DMS 273 treated with DMSO at 0.1 percent for 48 hours (cell line): ENCODE results near the gene TBC1D8.

Experiments
- DNase-seq: peaks from one replicate; lab custom pipeline; 2025; lab: John Stamatoyannopoulos, UW

Gene TBC1D8

GRCh38 chr2:101135412-101136296 lies 15.5 kb downstream of the TBC1D8 start:
- no peak for DNase-seq

GRCh38 chr2:101133492-101134100 lies 17.6 kb downstream of the TBC1D8 start:
- no peak for DNase-seq

GRCh38 chr2:101132202-101132601 lies 19.0 kb downstream of the TBC1D8 start:
- DNase-seq = no peak

- DNase-seq = no peak
These were observed 21.1 kb downstream of the TBC1D8 start for GRCh38 chr2:101130081-101130480.

GRCh38 chr2:101127319-101128056 lies 23.7 kb downstream of the TBC1D8 start:
- DNase-seq = no peak

- no peak for DNase-seq
These were observed 25.4 kb downstream of the TBC1D8 start for GRCh38 chr2:101125808-101126207.

- no peak for DNase-seq
These were observed 25.8 kb downstream of the TBC1D8 start for GRCh38 chr2:101125374-101125773.

GRCh38 chr2:101124643-101125366 lies 26.4 kb downstream of the TBC1D8 start:
- DNase-seq = no peak

- DNase-seq = no peak
These were observed 27.2 kb downstream of the TBC1D8 start for GRCh38 chr2:101123795-101124471.

- no peak for DNase-seq
These were observed 30.0 kb downstream of the TBC1D8 start for GRCh38 chr2:101121174-101121573.

GRCh38 chr2:101120124-101120996 lies 30.8 kb downstream of the TBC1D8 start:
- DNase-seq = no peak

- DNase-seq = no peak
These were observed 31.8 kb downstream of the TBC1D8 start for GRCh38 chr2:101119431-101119830.

- DNase-seq = no peak
These were observed 34.2 kb downstream of the TBC1D8 start for GRCh38 chr2:101116841-101117552.

GRCh38 chr2:101116348-101116747 lies 34.8 kb downstream of the TBC1D8 start:
- DNase-seq = no peak

- DNase-seq = no peak
These were observed 35.5 kb downstream of the TBC1D8 start for GRCh38 chr2:101115664-101116063.

- peak; percentile 30 for DNase-seq
These were observed 36.4 kb downstream of the TBC1D8 start for GRCh38 chr2:101114815-101115214.

- DNase-seq = peak; percentile 53
These were observed 36.9 kb downstream of the TBC1D8 start for GRCh38 chr2:101114268-101114783.

GRCh38 chr2:101113441-101114267 lies 37.5 kb downstream of the TBC1D8 start:
- no peak for DNase-seq

- DNase-seq = no peak
These were observed 38.4 kb downstream of the TBC1D8 start for GRCh38 chr2:101112772-101113157.
